A549 (cell line): ENCODE data around the gene FRY. TPM values are rescaled to one million over a fixed set of nuclear protein-coding genes. Genes with fewer than 3 reads are reported as not detected.

ENCODE experiments used
- ATAC-seq, 2 experiments: fragments of 200-7000 bp in 1 of 2; fragments of >200 bp in 1 of 2; cut with Nextera tagmentation in 1 of 2; cut with Tn5 transposase in 1 of 2; 3 replicates each; pipeline versions ENCODE4 v1.8.0 to v1.9.1; 2018 to 2020; ENCODE audit warnings: mild to moderate bottlenecking in 1 of 2, moderate library complexity in 1 of 2
- CTCF ChIA-PET: fragments of 300-600 bp; sonication (Branson Sonifier 250); formaldehyde crosslinking; extraction: SDS; loops from one replicate; lab custom pipeline; 2021; ENCODE audit warnings: antibody characterized with exemption, inconsistent platforms; lab: Yijun Ruan, JAX
- POLR2A ChIA-PET: fragments of 350-600 bp; formaldehyde crosslinking; extraction: SDS; loops from one replicate; lab custom pipeline; 2021; ENCODE audit warnings: antibody characterized with exemption, inconsistent platforms; lab: Yijun Ruan, JAX
- DNase-seq, 2 experiments: peaks; one replicate each; pipeline versions ENCODE4 v3.0.0 to v3.0.0-alpha.2; 2011 to 2016; ENCODE audit warnings: low read depth in 1 of 2, low spot score in 1 of 2
- FAIRE-seq: peaks from 2 replicates; lab custom pipeline; 2011; peaks lifted over from hg19 to GRCh38; lab: Jason Lieb, UNC
- H3K27ac ChIP-seq, 2 experiments: fragments of >200 bp; sonication (Bioruptor Twin); formaldehyde crosslinking; 3 replicates each; pipeline ENCODE4 v1.5.1; 2016 to 2017
- H3K4me1 ChIP-seq: fragments of >200 bp; sonication (Bioruptor Twin); formaldehyde crosslinking; 3 replicates; pipeline ENCODE4 v1.6.1; 2016
- H3K4me2 ChIP-seq: fragments of >200 bp; sonication (Bioruptor Twin); formaldehyde crosslinking; 3 replicates; pipeline ENCODE4 v1.6.1; 2016
- H3K4me3 ChIP-seq: fragments of >200 bp; sonication (Bioruptor Twin); formaldehyde crosslinking; 3 replicates; pipeline ENCODE4 v1.5.1; 2016
- H3K9me3 ChIP-seq: fragments of >200 bp; sonication (Bioruptor Twin); formaldehyde crosslinking; 3 replicates; pipeline ENCODE4 v1.6.1; 2016
- ATOH8 ChIP-seq: fragments of 250-450 bp; sonication (Bioruptor Pico); IDR thresholded peaks from 2 replicates; pipeline ENCODE4 v1.5.0; 2020; ENCODE audit warnings: low read depth, mild to moderate bottlenecking, moderate library complexity
- BHLHE40 ChIP-seq: IDR thresholded peaks from 2 replicates; pipeline ENCODE4 v1.6.1; 2012; ENCODE audit warnings: low read depth, low read length, inconsistent platforms
- CBX2 ChIP-seq: fragments of 200-600 bp; sonication (generic); IDR thresholded peaks from 2 replicates; pipeline ENCODE4 v1.6.1; 2016; ENCODE audit warnings: low read depth, mild to moderate bottlenecking, borderline replicate concordance
- CHD2 ChIP-seq: fragments of 150-350 bp; IDR thresholded peaks from 2 replicates; pipeline ENCODE4 v1.6.1; 2014; ENCODE audit warnings: low read length; ENCODE audit not compliant: partially characterized antibody
- E2F6 ChIP-seq: IDR thresholded peaks from 2 replicates; pipeline ENCODE4 v1.6.1; 2012; ENCODE audit warnings: low read depth, borderline replicate concordance
- EHF ChIP-seq: fragments of 250-450 bp; sonication (Bioruptor Pico); IDR thresholded peaks from 2 replicates; pipeline ENCODE4 v1.5.0; 2020; ENCODE audit warnings: mild to moderate bottlenecking
- EHMT2 ChIP-seq: fragments of 200-600 bp; sonication (generic); IDR thresholded peaks from 2 replicates; pipeline ENCODE4 v1.6.1; 2016; ENCODE audit warnings: antibody characterized with exemption, low read depth, mild to moderate bottlenecking, moderate library complexity
- EP300 ChIP-seq, 2 experiments: fragments of >200 bp; sonication (Bioruptor Twin); formaldehyde crosslinking; IDR thresholded peaks; 2 replicates in 1 of 2; 3 replicates in 1 of 2; pipeline ENCODE4 v1.6.1; 2016 to 2017
- FOSB ChIP-seq: fragments of 250-450 bp; sonication (Bioruptor Pico); IDR thresholded peaks from 2 replicates; pipeline ENCODE4 v1.5.0; 2020; ENCODE audit warnings: mild to moderate bottlenecking, moderate library complexity
- FOXS1 ChIP-seq: fragments of 250-450 bp; sonication (Bioruptor Pico); IDR thresholded peaks from 2 replicates; pipeline ENCODE4 v1.5.0; 2020; ENCODE audit warnings: mild to moderate bottlenecking, moderate library complexity
- HDAC2 ChIP-seq: fragments of 200-600 bp; sonication (generic); IDR thresholded peaks from 2 replicates; pipeline ENCODE4 v1.6.1; 2016
- HES2 ChIP-seq: fragments of >200 bp; sonication (Bioruptor Twin); formaldehyde crosslinking; IDR thresholded peaks from 2 replicates; pipeline ENCODE4 v1.6.1; 2016
- JUNB ChIP-seq: fragments of >200 bp; sonication (Bioruptor Twin); formaldehyde crosslinking; IDR thresholded peaks from 2 replicates; pipeline ENCODE4 v1.6.1; 2016
- KDM1A ChIP-seq: fragments of 200-600 bp; sonication (generic); IDR thresholded peaks from 2 replicates; pipeline ENCODE4 v1.6.1; 2016; ENCODE audit warnings: low read depth, mild to moderate bottlenecking
- MAFK ChIP-seq: fragments of 450-650 bp; IDR thresholded peaks from 2 replicates; pipeline ENCODE4 v1.6.1; 2014; ENCODE audit not compliant: partially characterized antibody
- MAX ChIP-seq: IDR thresholded peaks from 2 replicates; pipeline ENCODE4 v1.6.1; 2012
- MAZ ChIP-seq: fragments of 150-350 bp; IDR thresholded peaks from 2 replicates; pipeline ENCODE4 v1.6.1; 2014; ENCODE audit warnings: antibody characterized with exemption, low read depth, low read length, borderline replicate concordance
- MYC ChIP-seq: IDR thresholded peaks from 2 replicates; pipeline ENCODE4 v1.6.1; 2012; ENCODE audit warnings: mild to moderate bottlenecking, inconsistent platforms, low read length, improper control_type of control experiment, borderline replicate concordance
- NFE2L2 ChIP-seq: fragments of 150-350 bp; conservative IDR thresholded peaks from 2 replicates; pipeline ENCODE4 v1.6.1; 2014; ENCODE audit warnings: low read length
- NPAS2 ChIP-seq: fragments of 250-450 bp; sonication (Bioruptor Pico); IDR thresholded peaks from 2 replicates; pipeline ENCODE4 v1.8.0; 2022; ENCODE audit warnings: mild to moderate bottlenecking, moderate library complexity, borderline replicate concordance
- PHF8 ChIP-seq: fragments of 200-600 bp; sonication (generic); IDR thresholded peaks from 2 replicates; pipeline ENCODE4 v1.6.1; 2016; ENCODE audit warnings: low read depth, mild to moderate bottlenecking, antibody characterized with exemption, moderate library complexity, borderline replicate concordance
- POLR2A ChIP-seq: IDR thresholded peaks from 2 replicates; pipeline ENCODE4 v1.6.1; 2012; ENCODE audit warnings: mild to moderate bottlenecking, low read length
- POLR2AphosphoS2 ChIP-seq: conservative IDR thresholded peaks from 2 replicates; pipeline ENCODE4 v1.6.1; 2012; ENCODE audit warnings: low read length, improper control_type of control experiment, inconsistent platforms
- RAD21 ChIP-seq, 2 experiments: fragments of >200 bp in 1 of 2; sonication (Bioruptor Twin) in 1 of 2; formaldehyde crosslinking in 1 of 2; IDR thresholded peaks in 1 of 2; conservative IDR thresholded peaks in 1 of 2; 2 replicates in 1 of 2; 3 replicates in 1 of 2; pipeline ENCODE4 v1.6.1; 2012 to 2018; ENCODE audit warnings: inconsistent platforms in 1 of 2
- RCOR1 ChIP-seq: fragments of 150-350 bp; IDR thresholded peaks from 2 replicates; pipeline ENCODE4 v1.6.1; 2014; ENCODE audit warnings: antibody characterized with exemption, low read length, low read depth
- REST ChIP-seq: fragments of 200-600 bp; sonication (generic); IDR thresholded peaks from 2 replicates; pipeline ENCODE4 v1.6.1; 2016; ENCODE audit warnings: antibody characterized with exemption, mild to moderate bottlenecking, moderate library complexity
- RFX5 ChIP-seq: fragments of 450-650 bp; IDR thresholded peaks from 2 replicates; pipeline ENCODE4 v1.7.1; 2014; ENCODE audit warnings: antibody characterized with exemption, mild to moderate bottlenecking, moderate library complexity
- SMC3 ChIP-seq: fragments of >200 bp; sonication (Bioruptor Twin); formaldehyde crosslinking; IDR thresholded peaks from 3 replicates; pipeline ENCODE4 v1.6.1; 2018; ENCODE audit warnings: inconsistent platforms
- ZSCAN20 ChIP-seq: fragments of 250-450 bp; sonication (Bioruptor Pico); IDR thresholded peaks from 2 replicates; pipeline ENCODE4 v1.8.0; 2022; ENCODE audit warnings: mild to moderate bottlenecking, moderate library complexity
- WGBS: methylation state at CpG from one replicate; pipeline ENCODE4 v1.1.6; 2017; ENCODE audit errors: missing lambda C conversion rate; 5-methylcytosine and 5-hydroxymethylcytosine counted together
- polyA plus RNA-seq, 4 experiments: library from polyadenylated mRNA; depleted of rRNA in 3 of 4; stranded (reverse); fragments of >200 nt; fragmentation: RNase III in 1 of 4; extraction: RNeasy Plus Mini Kit Qiagen cat#74134 plus additional on column Dnase treatment in 1 of 4; gene quantifications; 2 replicates in 3 of 4; 3 replicates in 1 of 4; pipeline ENCODE4 v1.2.3, GENCODE V29; 2011 to 2017

The FRY gene
- polyA plus RNA-seq, 2 of the 4 experiments (the other 2 are of a cell fraction): 0.08 to 0.26 TPM

- TF ChIP-seq ATOH8 (no peak), BHLHE40 (no peak), POLR2AphosphoS2 (no peak), FOSB (CRISPR knock-in tag) (no peak), FOXS1 (CRISPR knock-in tag) (no peak), MAX (no peak), MAFK (no peak)
Observed at GRCh38 chr13:32038343-32038742, 6.8 kb downstream of the FRY start (continued).

GRCh38 chr13:32039056-32039455 is 7.5 kb downstream of the FRY start:
- ChIA-PET POLR2A (no interaction called here), CTCF (no interaction called here)
- ATAC-seq (no peak), FAIRE-seq (no peak), DNase-seq (no peak)
- no peak overlapping the region for H3K4me3 ChIP-seq
- H3K4me2 ChIP-seq: no peak overlapping the region
- H3K4me1 ChIP-seq: no peaks in the 10 kb centered on the region
- H3K27ac ChIP-seq: no peak overlapping the region
- no peaks in the 10 kb centered on the region for H3K9me3 ChIP-seq
- TF ChIP-seq JUNB: no peak
- no peak for TF ChIP-seq RFX5
- TF ChIP-seq BHLHE40: no peak
- TF ChIP-seq MAZ: no peak
- no peak for TF ChIP-seq RCOR1
- TF ChIP-seq RAD21 (conservative IDR thresholded peaks at IDR 0.05 in 1 of 2, IDR thresholded peaks at IDR 0.05 in 1 of 2): no peak
- no peak for TF ChIP-seq POLR2A
- TF ChIP-seq EP300 (IDR thresholded peaks at IDR 0.05): no peak
- TF ChIP-seq HDAC2: no peak
- no peak for TF ChIP-seq KDM1A
- TF ChIP-seq SMC3: no peak
- TF ChIP-seq MYC: no peak
- no peak for TF ChIP-seq REST
- no peak for TF ChIP-seq CBX2

GRCh38 chr13:32039528-32039927 is 8.0 kb downstream of the FRY start:
- WGBS: 80% methylated on average over 1 of the region's 1 CpG
- no peak overlapping the region for H3K27ac ChIP-seq
- ChIA-PET CTCF (no interaction called here), POLR2A (no interaction called here)
- no peak overlapping the region for H3K4me2 ChIP-seq
- DNase-seq (no peak), ATAC-seq (no peak), FAIRE-seq (no peak)
- no peaks in the 10 kb centered on the region for H3K9me3 ChIP-seq
- H3K4me1 ChIP-seq: no peaks in the 10 kb centered on the region
- H3K4me3 ChIP-seq: no peak overlapping the region
- no peak for TF ChIP-seq E2F6
- no peak for TF ChIP-seq CBX2
- no peak for TF ChIP-seq MAX
- TF ChIP-seq NPAS2: no peak
- no peak for TF ChIP-seq HES2
- no peak for TF ChIP-seq KDM1A
- TF ChIP-seq NFE2L2: no peak
- no peak for TF ChIP-seq EHMT2
- TF ChIP-seq PHF8: no peak
- no peak for TF ChIP-seq CHD2
- TF ChIP-seq POLR2AphosphoS2: no peak
- TF ChIP-seq EHF (CRISPR knock-in tag): no peak
- TF ChIP-seq ZSCAN20 (CRISPR knock-in tag): no peak
